Hair follicular keratinocyte (primary cell): Measurements from ENCODE around the gene SUGP2. TPM values are rescaled to one million over a fixed set of nuclear protein-coding genes. Genes with fewer than 3 reads are reported as not detected.

ENCODE experiments used
- total RNA-seq: library from RNA; depleted of rRNA; stranded (reverse); fragments of >200 nt; gene quantifications from 2 replicates; pipeline ENCODE4 v1.2.3, GENCODE V29; 2015

Gene SUGP2
- 17.4 and 19.0 TPM in 2 replicates for total RNA-seq

GRCh38 chr19:19033426-19034203 is at the start of gene SUGP2, which contains the start of gene ARMC6:
TSS of gene SUGP2 (minus strand) at chr19:19033517. CDS start at chr19:19031071, 2,446 bp downstream.
TSS of gene ARMC6 (plus strand) at chr19:19033603. CDS start at chr19:19034210, 607 bp downstream.

DNA sequence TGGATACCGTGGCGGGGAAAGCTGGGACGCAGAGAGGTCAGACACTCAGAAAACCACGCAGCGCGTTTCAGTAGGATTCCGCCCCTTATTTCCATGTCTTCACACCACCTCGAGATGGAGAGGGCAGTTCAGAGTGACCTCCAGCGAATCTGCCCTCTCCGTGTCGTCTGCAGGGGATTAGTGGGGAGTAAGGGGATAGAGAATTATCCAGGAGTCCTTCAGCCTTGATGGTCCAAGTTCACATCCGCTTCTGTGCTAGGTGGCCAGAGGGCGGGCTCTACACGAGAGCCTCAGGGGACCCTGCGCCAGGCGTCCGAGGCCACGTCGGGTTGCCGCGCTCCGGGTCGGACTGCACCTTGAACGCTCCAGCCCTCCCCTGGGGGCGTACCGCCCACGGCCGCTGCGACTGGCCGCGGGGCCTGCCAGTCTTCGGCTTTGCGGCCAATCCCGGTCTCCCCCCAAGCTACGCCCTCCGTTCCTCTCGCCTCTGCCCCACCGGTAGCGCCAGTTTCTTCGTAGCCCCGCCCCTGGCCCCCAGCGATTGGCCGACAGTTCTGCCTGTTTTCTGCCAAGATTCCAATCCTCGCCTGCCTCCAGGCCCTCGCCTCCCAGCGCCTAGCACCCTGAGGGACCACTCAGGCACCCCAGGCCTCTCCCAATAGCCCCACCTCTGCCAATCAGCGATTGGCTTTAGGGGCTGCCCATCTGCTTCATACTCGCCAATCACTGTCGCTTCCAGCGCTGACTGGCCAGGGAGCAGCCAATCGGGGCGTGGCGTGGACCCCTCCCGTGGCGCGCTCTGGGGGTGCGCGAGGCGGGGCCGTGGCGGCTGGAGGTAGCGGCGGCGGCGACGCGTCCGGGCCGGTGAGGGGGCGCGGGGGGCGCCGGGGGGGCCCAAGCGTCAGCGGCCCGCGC is 30.1 kb upstream of the SUGP2 start, which contains the start of gene SLC25A42:
Gene SLC25A42, plus strand, starts transcription at position 812 of the 915 bp plus-strand sequence. CDS start 32,131 bp downstream, outside the sequence.

Other genes starting within 250 kb of the SUGP2 start
- not detected in 2 replicates for gene COMP, start 242.2 kb downstream of the SUGP2 start, total RNA-seq
- 51.6 and 56.0 TPM in 2 replicates for gene UPF1, start 201.6 kb downstream of the SUGP2 start, total RNA-seq
- 0.31 TPM in 1 of 2 replicates, not detected in the other for gene CERS1, start 137.4 kb downstream of the SUGP2 start, total RNA-seq
- 384 and 460 TPM in 2 replicates for gene COPE, start 114.1 kb downstream of the SUGP2 start, total RNA-seq
- 48.3 and 77.8 TPM in 2 replicates for gene DDX49, start 113.8 kb downstream of the SUGP2 start, total RNA-seq
- gene HOMER3, start 92.3 kb downstream of the SUGP2 start, total RNA-seq = 173 and 189 TPM in 2 replicates
- gene ARMC6, start 86 bp upstream of the SUGP2 start, total RNA-seq = 32.1 and 58.4 TPM in 2 replicates
- 0.99 and 2.8 TPM in 2 replicates for gene SLC25A42, start 30.5 kb upstream of the SUGP2 start, total RNA-seq
- gene TMEM161A, start 105.0 kb upstream of the SUGP2 start, total RNA-seq = 31.7 and 34.8 TPM in 2 replicates
- gene MEF2B, start 136.7 kb upstream of the SUGP2 start, total RNA-seq = 0.11 TPM in 1 of 2 replicates, not detected in the other
- gene BORCS8, start 158.6 kb upstream of the SUGP2 start, total RNA-seq = 12.7 and 15.9 TPM in 2 replicates
- 76.4 and 79.7 TPM in 2 replicates for gene RFXANK, start 158.7 kb upstream of the SUGP2 start, total RNA-seq
- 14.3 and 27.3 TPM in 2 replicates for gene NR2C2AP, start 169.9 kb upstream of the SUGP2 start, total RNA-seq
- not detected in 2 replicates for gene NCAN, start 178.4 kb upstream of the SUGP2 start, total RNA-seq
- not detected in 2 replicates for gene TM6SF2, start 239.8 kb upstream of the SUGP2 start, total RNA-seq